ENCODE data around the gene SNTG2. TPM values are rescaled to one million over a fixed set of nuclear protein-coding genes. Genes with fewer than 3 reads are reported as not detected.

SNTG2 gene
- polyA plus RNA-seq, 2 donors: 0.26 to 0.33 TPM

GRCh38 chr2:1004398-1004797 is 53.7 kb downstream of the SNTG2 start:
- Histone ChIP-seq H3K36me3 (ENCODE audit: control insufficient read depth in 2 of 2, insufficient read depth in 2 of 2, low read length in 1 of 2) (no peaks in the 10 kb centered on the region), H3K4me1 (ENCODE audit: control insufficient read depth in 2 of 2, insufficient read depth in 2 of 2, low read length in 1 of 2) (no peaks in the 10 kb centered on the region), H3K27me3 (ENCODE audit: control insufficient read depth in 1 of 2, insufficient read depth in 2 of 2, low read length in 2 of 2) (no peaks in the 10 kb centered on the region), H3K4me3 (ENCODE audit: low read depth in 1 of 2, low read length in 2 of 2) (no peak overlapping the region), H3K27ac (ENCODE audit: low read depth in 2 of 2, low read length in 1 of 2) (no peak overlapping the region), H3K9me3 (ENCODE audit: control insufficient read depth in 2 of 2, insufficient read depth in 1 of 2, low read depth in 1 of 2, low read length in 1 of 2) (no peaks in the 10 kb centered on the region)
- 68 to 73% methylated on average over 5 of the region's 5 CpGs for WGBS, 2 donors

- H3K4me3 ChIP-seq (ENCODE audit: low read depth in 1 of 2, low read length in 2 of 2): no peak overlapping the region
- no peaks in the 10 kb centered on the region for H3K27me3 ChIP-seq (ENCODE audit: control insufficient read depth in 1 of 2, insufficient read depth in 2 of 2, low read length in 2 of 2)
- H3K27ac ChIP-seq (ENCODE audit: low read depth in 2 of 2, low read length in 1 of 2): no peak overlapping the region
- no peaks in the 10 kb centered on the region for H3K36me3 ChIP-seq (ENCODE audit: control insufficient read depth in 2 of 2, insufficient read depth in 2 of 2, low read length in 1 of 2)
- WGBS, 2 donors: 17 to 28% methylated on average over 7 of the region's 7 CpGs
- H3K4me1 ChIP-seq (ENCODE audit: control insufficient read depth in 2 of 2, insufficient read depth in 2 of 2, low read length in 1 of 2): no peaks in the 10 kb centered on the region
- no peaks in the 10 kb centered on the region for H3K9me3 ChIP-seq (ENCODE audit: control insufficient read depth in 2 of 2, insufficient read depth in 1 of 2, low read depth in 1 of 2, low read length in 1 of 2)
These were observed 59.8 kb downstream of the SNTG2 start for GRCh38 chr2:1010415-1010930.

GRCh38 chr2:1011006-1011405 is 60.4 kb downstream of the SNTG2 start:
- 46 to 49% methylated on average over 5 of the region's 5 CpGs for WGBS, 2 donors
- H3K27ac ChIP-seq (ENCODE audit: low read depth in 2 of 2, low read length in 1 of 2): no peak overlapping the region

GRCh38 chr2:1011985-1012384 is 61.3 kb downstream of the SNTG2 start:
- Histone ChIP-seq H3K9me3 (ENCODE audit: control insufficient read depth in 2 of 2, insufficient read depth in 1 of 2, low read depth in 1 of 2, low read length in 1 of 2) (no peaks in the 10 kb centered on the region), H3K36me3 (ENCODE audit: control insufficient read depth in 2 of 2, insufficient read depth in 2 of 2, low read length in 1 of 2) (no peaks in the 10 kb centered on the region), H3K4me1 (ENCODE audit: control insufficient read depth in 2 of 2, insufficient read depth in 2 of 2, low read length in 1 of 2) (no peaks in the 10 kb centered on the region), H3K27me3 (ENCODE audit: control insufficient read depth in 1 of 2, insufficient read depth in 2 of 2, low read length in 2 of 2) (no peaks in the 10 kb centered on the region), H3K4me3 (ENCODE audit: low read depth in 1 of 2, low read length in 2 of 2) (no peak overlapping the region), H3K27ac (ENCODE audit: low read depth in 2 of 2, low read length in 1 of 2) (no peak overlapping the region)
- 89 to 91% methylated on average over 7 of the region's 7 CpGs for WGBS, 2 donors

More at GRCh38 chr2:1011006-1011405, 60.4 kb downstream of the SNTG2 start:
- H3K4me1 ChIP-seq (ENCODE audit: control insufficient read depth in 2 of 2, insufficient read depth in 2 of 2, low read length in 1 of 2): no peaks in the 10 kb centered on the region
- H3K9me3 ChIP-seq (ENCODE audit: control insufficient read depth in 2 of 2, insufficient read depth in 1 of 2, low read depth in 1 of 2, low read length in 1 of 2): no peaks in the 10 kb centered on the region
- no peaks in the 10 kb centered on the region for H3K36me3 ChIP-seq (ENCODE audit: control insufficient read depth in 2 of 2, insufficient read depth in 2 of 2, low read length in 1 of 2)
- H3K27me3 ChIP-seq (ENCODE audit: control insufficient read depth in 1 of 2, insufficient read depth in 2 of 2, low read length in 2 of 2): no peaks in the 10 kb centered on the region
- no peak overlapping the region for H3K4me3 ChIP-seq (ENCODE audit: low read depth in 1 of 2, low read length in 2 of 2)

- H3K36me3 ChIP-seq (ENCODE audit: control insufficient read depth in 2 of 2, insufficient read depth in 2 of 2, low read length in 1 of 2): no peaks in the 10 kb centered on the region
- no peaks in the 10 kb centered on the region for H3K4me1 ChIP-seq (ENCODE audit: control insufficient read depth in 2 of 2, insufficient read depth in 2 of 2, low read length in 1 of 2)
- H3K9me3 ChIP-seq (ENCODE audit: control insufficient read depth in 2 of 2, insufficient read depth in 1 of 2, low read depth in 1 of 2, low read length in 1 of 2): no peaks in the 10 kb centered on the region
- no peaks in the 10 kb centered on the region for H3K27me3 ChIP-seq (ENCODE audit: control insufficient read depth in 1 of 2, insufficient read depth in 2 of 2, low read length in 2 of 2)
- no peak overlapping the region for H3K27ac ChIP-seq (ENCODE audit: low read depth in 2 of 2, low read length in 1 of 2)
- 71 to 79% methylated on average over 8 to 12 of the region's 12 CpGs for WGBS, 2 donors
- no peak overlapping the region for H3K4me3 ChIP-seq (ENCODE audit: low read depth in 1 of 2, low read length in 2 of 2)
These were observed 64.2 kb downstream of the SNTG2 start for GRCh38 chr2:1014802-1015201.

- H3K27me3 ChIP-seq (ENCODE audit: control insufficient read depth in 1 of 2, insufficient read depth in 2 of 2, low read length in 2 of 2): no peaks in the 10 kb centered on the region
- no peaks in the 10 kb centered on the region for H3K4me1 ChIP-seq (ENCODE audit: control insufficient read depth in 2 of 2, insufficient read depth in 2 of 2, low read length in 1 of 2)
- 86 to 91% methylated on average over 8 of the region's 8 CpGs for WGBS, 2 donors
- H3K27ac ChIP-seq (ENCODE audit: low read depth in 2 of 2, low read length in 1 of 2): no peak overlapping the region
- no peaks in the 10 kb centered on the region for H3K36me3 ChIP-seq (ENCODE audit: control insufficient read depth in 2 of 2, insufficient read depth in 2 of 2, low read length in 1 of 2)
- H3K9me3 ChIP-seq (ENCODE audit: control insufficient read depth in 2 of 2, insufficient read depth in 1 of 2, low read depth in 1 of 2, low read length in 1 of 2): no peaks in the 10 kb centered on the region
- H3K4me3 ChIP-seq (ENCODE audit: low read depth in 1 of 2, low read length in 2 of 2): no peak overlapping the region
These were observed 65.9 kb downstream of the SNTG2 start for GRCh38 chr2:1016500-1016899.

- 69 to 74% methylated on average over 6 of the region's 6 CpGs for WGBS, 2 donors
- H3K36me3 ChIP-seq (ENCODE audit: control insufficient read depth in 2 of 2, insufficient read depth in 2 of 2, low read length in 1 of 2): no peaks in the 10 kb centered on the region
- no peak overlapping the region for H3K27ac ChIP-seq (ENCODE audit: low read depth in 2 of 2, low read length in 1 of 2)
- H3K4me1 ChIP-seq (ENCODE audit: control insufficient read depth in 2 of 2, insufficient read depth in 2 of 2, low read length in 1 of 2): no peaks in the 10 kb centered on the region
- no peak overlapping the region for H3K4me3 ChIP-seq (ENCODE audit: low read depth in 1 of 2, low read length in 2 of 2)
- H3K9me3 ChIP-seq (ENCODE audit: control insufficient read depth in 2 of 2, insufficient read depth in 1 of 2, low read depth in 1 of 2, low read length in 1 of 2): peaks cover 0 to 5% of the 10 kb centered on the region in 2 donors
- H3K27me3 ChIP-seq (ENCODE audit: control insufficient read depth in 1 of 2, insufficient read depth in 2 of 2, low read length in 2 of 2): no peaks in the 10 kb centered on the region
These were observed 67.2 kb downstream of the SNTG2 start for GRCh38 chr2:1017827-1018226.

GRCh38 chr2:1020206-1020605 is 69.6 kb downstream of the SNTG2 start:
- Histone ChIP-seq H3K27me3 (ENCODE audit: control insufficient read depth in 1 of 2, insufficient read depth in 2 of 2, low read length in 2 of 2) (no peaks in the 10 kb centered on the region), H3K36me3 (ENCODE audit: control insufficient read depth in 2 of 2, insufficient read depth in 2 of 2, low read length in 1 of 2) (no peaks in the 10 kb centered on the region), H3K9me3 (ENCODE audit: control insufficient read depth in 2 of 2, insufficient read depth in 1 of 2, low read depth in 1 of 2, low read length in 1 of 2) (peaks cover 0 to 5% of the 10 kb centered on the region in 2 donors), H3K4me1 (ENCODE audit: control insufficient read depth in 2 of 2, insufficient read depth in 2 of 2, low read length in 1 of 2) (no peaks in the 10 kb centered on the region), H3K27ac (ENCODE audit: low read depth in 2 of 2, low read length in 1 of 2) (no peak overlapping the region), H3K4me3 (ENCODE audit: low read depth in 1 of 2, low read length in 2 of 2) (no peak overlapping the region)
- 65 to 70% methylated on average over 3 of the region's 3 CpGs for WGBS, 2 donors

GRCh38 chr2:1022178-1022577 is 71.5 kb downstream of the SNTG2 start:
- H3K27me3 ChIP-seq (ENCODE audit: control insufficient read depth in 1 of 2, insufficient read depth in 2 of 2, low read length in 2 of 2): no peaks in the 10 kb centered on the region
- no peaks in the 10 kb centered on the region for H3K36me3 ChIP-seq (ENCODE audit: control insufficient read depth in 2 of 2, insufficient read depth in 2 of 2, low read length in 1 of 2)
- H3K4me1 ChIP-seq (ENCODE audit: control insufficient read depth in 2 of 2, insufficient read depth in 2 of 2, low read length in 1 of 2): no peaks in the 10 kb centered on the region
- no peak overlapping the region for H3K4me3 ChIP-seq (ENCODE audit: low read depth in 1 of 2, low read length in 2 of 2)
- H3K9me3 ChIP-seq (ENCODE audit: control insufficient read depth in 2 of 2, insufficient read depth in 1 of 2, low read depth in 1 of 2, low read length in 1 of 2): peaks cover 0 to 9% of the 10 kb centered on the region in 2 donors
- no peak overlapping the region for H3K27ac ChIP-seq (ENCODE audit: low read depth in 2 of 2, low read length in 1 of 2)
- 92 to 94% methylated on average over 17 of the region's 17 CpGs for WGBS, 2 donors

GRCh38 chr2:1024981-1025380 is 74.3 kb downstream of the SNTG2 start:
- H3K4me3 ChIP-seq (ENCODE audit: low read depth in 1 of 2, low read length in 2 of 2): no peak overlapping the region
- H3K27ac ChIP-seq (ENCODE audit: low read depth in 2 of 2, low read length in 1 of 2): no peak overlapping the region
- peaks cover 0 to 9% of the 10 kb centered on the region in 2 donors for H3K9me3 ChIP-seq (ENCODE audit: control insufficient read depth in 2 of 2, insufficient read depth in 1 of 2, low read depth in 1 of 2, low read length in 1 of 2)
- H3K36me3 ChIP-seq (ENCODE audit: control insufficient read depth in 2 of 2, insufficient read depth in 2 of 2, low read length in 1 of 2): no peaks in the 10 kb centered on the region
- no peaks in the 10 kb centered on the region for H3K27me3 ChIP-seq (ENCODE audit: control insufficient read depth in 1 of 2, insufficient read depth in 2 of 2, low read length in 2 of 2)
- H3K4me1 ChIP-seq (ENCODE audit: control insufficient read depth in 2 of 2, insufficient read depth in 2 of 2, low read length in 1 of 2): no peaks in the 10 kb centered on the region
- WGBS, 2 donors: 44 to 59% methylated on average over 4 of the region's 4 CpGs
